Measurements from ENCODE around the gene RPTOR. TPM values are rescaled to one million over a fixed set of nuclear protein-coding genes. Genes with fewer than 3 reads are reported as not detected.

Gene RPTOR
- total and polyA plus RNA-seq, 2 experiments from 2014 or later, result 13.2 to 37.9 TPM

- TF ChIP-seq CTCF (IDR thresholded peaks at IDR 0.05; ENCODE audit: low read depth, low read length), result no peak
- Histone ChIP-seq H3K36me3 (no peaks in the 10 kb centered on the region), H3K9me3 (ENCODE audit: low read depth) (no peaks in the 10 kb centered on the region), H3K4me1 (ENCODE audit: low read depth) (no peaks in the 10 kb centered on the region), H3K4me3 (no peak overlapping the region), H3K27ac (no peak overlapping the region), H3K27me3 (no peaks in the 10 kb centered on the region)
- no peak for DNase-seq (ENCODE audit: low read depth in 1 of 2, low spot score in 1 of 2)
Observed at GRCh38 chr17:80738020-80738808, 193.6 kb downstream of the RPTOR start.

GRCh38 chr17:80738987-80739730, 194.5 kb downstream of the RPTOR start:
- no peaks in the 10 kb centered on the region for H3K36me3 ChIP-seq
- no peaks in the 10 kb centered on the region for H3K9me3 ChIP-seq (ENCODE audit: low read depth)
- no peak for DNase-seq (ENCODE audit: low read depth in 1 of 2, low spot score in 1 of 2)
- no peak for TF ChIP-seq CTCF (IDR thresholded peaks at IDR 0.05; ENCODE audit: low read depth, low read length)
- H3K27me3 ChIP-seq, result no peaks in the 10 kb centered on the region
- H3K4me1 ChIP-seq (ENCODE audit: low read depth), result no peaks in the 10 kb centered on the region
- no peak overlapping the region for H3K4me3 ChIP-seq
- H3K27ac ChIP-seq, result no peak overlapping the region

- Histone ChIP-seq H3K9me3 (ENCODE audit: low read depth) (no peaks in the 10 kb centered on the region), H3K4me3 (no peak overlapping the region), H3K27me3 (no peaks in the 10 kb centered on the region), H3K27ac (no peak overlapping the region), H3K36me3 (no peaks in the 10 kb centered on the region), H3K4me1 (ENCODE audit: low read depth) (no peaks in the 10 kb centered on the region)
- DNase-seq (ENCODE audit: low read depth in 1 of 2, low spot score in 1 of 2), result no peak
- no peak for TF ChIP-seq CTCF (IDR thresholded peaks at IDR 0.05; ENCODE audit: low read depth, low read length)
Observed at GRCh38 chr17:80740141-80740540, 195.5 kb downstream of the RPTOR start.

GRCh38 chr17:80742091-80742490, 197.5 kb downstream of the RPTOR start:
- TF ChIP-seq CTCF (IDR thresholded peaks at IDR 0.05; ENCODE audit: low read depth, low read length), result no peak
- DNase-seq (ENCODE audit: low read depth in 1 of 2, low spot score in 1 of 2), result no peak
- H3K36me3 ChIP-seq, result no peaks in the 10 kb centered on the region
- H3K27ac ChIP-seq, result no peak overlapping the region
- H3K4me3 ChIP-seq, result no peak overlapping the region
- no peaks in the 10 kb centered on the region for H3K4me1 ChIP-seq (ENCODE audit: low read depth)
- H3K27me3 ChIP-seq, result no peaks in the 10 kb centered on the region
- no peaks in the 10 kb centered on the region for H3K9me3 ChIP-seq (ENCODE audit: low read depth)

- no peak for DNase-seq (ENCODE audit: low read depth in 1 of 2, low spot score in 1 of 2)
- Histone ChIP-seq H3K4me1 (ENCODE audit: low read depth) (no peaks in the 10 kb centered on the region), H3K4me3 (no peak overlapping the region), H3K9me3 (ENCODE audit: low read depth) (no peaks in the 10 kb centered on the region), H3K27me3 (no peaks in the 10 kb centered on the region), H3K36me3 (no peaks in the 10 kb centered on the region), H3K27ac (peak overlapping the region; percentile 58)
- TF ChIP-seq CTCF (IDR thresholded peaks at IDR 0.05; ENCODE audit: low read depth, low read length), result no peak
Observed at GRCh38 chr17:80742581-80743180, 198.0 kb downstream of the RPTOR start.

Measured in cardiac muscle cell (in vitro differentiated cells and primary cell).